OCI-LY3 (cell line): Measurements from ENCODE around the gene R3HCC1L.
"Not testable (repeated sequence)": the region's sequence is repeated elsewhere in the genome, so short reads cannot be mapped to it uniquely, and the experiment has no call there.

Experiments used
- H2AFZ ChIP-seq: fragments of 200-600, 300-600 bp; shearing (Covaris generic); 2 replicates; pipeline ENCODE4 v1.6.0; 2014; ENCODE audit warnings: antibody characterized with exemption, low read depth, low read length
- H3K27ac ChIP-seq: fragments of 200-600, 300-600 bp; sonication (generic); 2 replicates; pipeline ENCODE4 v1.5.1; 2014; ENCODE audit warnings: mild to moderate bottlenecking, low read length, moderate library complexity, mixed read lengths
- H3K27me3 ChIP-seq: fragments of 200-600, 300-600 bp; sonication (generic); 2 replicates; pipeline ENCODE4 v1.6.1; 2014; ENCODE audit warnings: low read depth, low read length, mixed read lengths
- H3K36me3 ChIP-seq: fragments of 200-600, 300-600 bp; sonication (generic); replicated peaks from 2 replicates; pipeline ENCODE3; 2014; ENCODE audit warnings: low read depth, low read length, mixed read lengths
- H3K4me1 ChIP-seq: fragments of 300-600, 200-600 bp; sonication (generic); 2 replicates; pipeline ENCODE4 v1.6.1; 2014; ENCODE audit warnings: low read length, mixed read lengths
- H3K4me2 ChIP-seq: fragments of 200-600, 300-600 bp; sonication (generic); 2 replicates; pipeline ENCODE4 v1.6.1; 2014; ENCODE audit warnings: low read length, mixed read lengths
- H3K4me3 ChIP-seq: fragments of 300-600, 200-600 bp; sonication (generic); 2 replicates; pipeline ENCODE4 v1.5.1; 2014; ENCODE audit warnings: antibody characterized with exemption, mild to moderate bottlenecking, low read length, moderate library complexity
- H3K79me2 ChIP-seq: fragments of 300-600, 200-600 bp; shearing (Covaris generic); 2 replicates; pipeline ENCODE4 v1.6.1; 2014; ENCODE audit warnings: mild to moderate bottlenecking, low read length, mixed read lengths
- H3K9ac ChIP-seq: fragments of 300-600, 200-600 bp; shearing (Covaris generic); 2 replicates; pipeline ENCODE4 v1.6.0; 2014; ENCODE audit warnings: mild to moderate bottlenecking, low read length, moderate library complexity
- H3K9me3 ChIP-seq: fragments of 200-600, 300-600 bp; shearing (Covaris generic); 2 replicates; pipeline ENCODE4 v1.6.1; 2014; ENCODE audit warnings: low read length, mixed read lengths; ENCODE audit not compliant: insufficient read depth
- H4K20me1 ChIP-seq: fragments of 200-600, 300-600 bp; sonication (generic); 2 replicates; pipeline ENCODE4 v1.6.1; 2016; ENCODE audit warnings: low read length, mixed read lengths; ENCODE audit not compliant: insufficient read depth
- CTCF ChIP-seq: fragments of 200-600, 300-600 bp; sonication (generic); IDR thresholded peaks from 2 replicates; pipeline ENCODE4 v1.5.1; 2014; ENCODE audit warnings: antibody characterized with exemption, low read length, low read depth
- EZH2phosphoT487 ChIP-seq: fragments of 200-600 bp; shearing (Covaris generic); IDR thresholded peaks from 2 replicates; pipeline ENCODE4 v1.6.1; 2018; ENCODE audit warnings: antibody characterized with exemption, mixed run types, low read depth

Gene R3HCC1L

GRCh38 chr10:98149858-98150257 is 15.4 kb downstream of the R3HCC1L start:
- H3K9ac ChIP-seq = no peak overlapping the region
- H3K4me1 ChIP-seq = no peaks in the 10 kb centered on the region
- H3K36me3 ChIP-seq = peaks cover 35% of the 10 kb centered on the region
- H3K27me3 ChIP-seq = no peaks in the 10 kb centered on the region
- H3K4me2 ChIP-seq = no peak overlapping the region
- H3K27ac ChIP-seq = no peak overlapping the region
- peaks cover 81% of the 10 kb centered on the region for H3K79me2 ChIP-seq
- H4K20me1 ChIP-seq = peaks cover 12% of the 10 kb centered on the region
- H3K9me3 ChIP-seq = peaks cover 25% of the 10 kb centered on the region; the same call in 1 of the 2 replicates
- no peak for TF ChIP-seq EZH2phosphoT487
- TF ChIP-seq CTCF = no peak
- no peak overlapping the region for H3K4me3 ChIP-seq
- H2AFZ ChIP-seq = no peak overlapping the region

- no peaks in the 10 kb centered on the region for H3K4me1 ChIP-seq
- no peak overlapping the region for H3K27ac ChIP-seq
- H3K4me3 ChIP-seq = no peak overlapping the region
- H3K36me3 ChIP-seq = peaks cover 35% of the 10 kb centered on the region
- no peak overlapping the region for H2AFZ ChIP-seq
- no peaks in the 10 kb centered on the region for H3K27me3 ChIP-seq
- peaks cover 25% of the 10 kb centered on the region; the same call in 1 of the 2 replicates for H3K9me3 ChIP-seq
- peaks cover 10% of the 10 kb centered on the region for H4K20me1 ChIP-seq
- TF ChIP-seq CTCF (no peak), EZH2phosphoT487 (no peak)
- H3K79me2 ChIP-seq = peaks cover 78% of the 10 kb centered on the region
- H3K9ac ChIP-seq = no peak overlapping the region
- no peak overlapping the region for H3K4me2 ChIP-seq
Measured at GRCh38 chr10:98150544-98150943, 16.1 kb downstream of the R3HCC1L start.

GRCh38 chr10:98152778-98153177 is 18.3 kb downstream of the R3HCC1L start:
- Histone ChIP-seq H3K79me2 (peaks cover 62% of the 10 kb centered on the region), H3K9me3 (peaks cover 22% of the 10 kb centered on the region; the same call in 1 of the 2 replicates), H3K36me3 (peaks cover 26% of the 10 kb centered on the region), H4K20me1 (peaks cover 13% of the 10 kb centered on the region)
- H3K4me3 ChIP-seq, H3K27ac ChIP-seq, H3K4me1 ChIP-seq, H2AFZ ChIP-seq, H3K9ac ChIP-seq, H3K27me3 ChIP-seq, H3K4me2 ChIP-seq: not testable (repeated sequence)

GRCh38 chr10:98153213-98153958 is 18.9 kb downstream of the R3HCC1L start:
- H2AFZ ChIP-seq = not testable (repeated sequence)

GRCh38 chr10:98154076-98154475 is 19.6 kb downstream of the R3HCC1L start:
- H3K79me2 ChIP-seq = peaks cover 49% of the 10 kb centered on the region
- no peaks in the 10 kb centered on the region for H3K27me3 ChIP-seq
- no peak overlapping the region for H3K9ac ChIP-seq
- H3K9me3 ChIP-seq = peaks cover 15% of the 10 kb centered on the region; the same call in 1 of the 2 replicates
- TF ChIP-seq EZH2phosphoT487 = no peak
- no peak for TF ChIP-seq CTCF
- peaks cover 9% of the 10 kb centered on the region; the same call in 1 of the 2 replicates for H4K20me1 ChIP-seq
- no peaks in the 10 kb centered on the region for H3K4me1 ChIP-seq
- H2AFZ ChIP-seq = no peak overlapping the region
- H3K4me3 ChIP-seq = no peak overlapping the region
- H3K36me3 ChIP-seq = peaks cover 26% of the 10 kb centered on the region
- H3K27ac ChIP-seq = no peak overlapping the region
- H3K4me2 ChIP-seq = no peak overlapping the region

More at GRCh38 chr10:98153213-98153958, 18.9 kb downstream of the R3HCC1L start:
- H3K79me2 ChIP-seq = peaks cover 56% of the 10 kb centered on the region
- H3K36me3 ChIP-seq = peaks cover 26% of the 10 kb centered on the region
- H3K4me3 ChIP-seq, H3K4me1 ChIP-seq, H3K4me2 ChIP-seq, H3K27me3 ChIP-seq, H3K27ac ChIP-seq, H3K9ac ChIP-seq: not testable (repeated sequence)
- peaks cover 13% of the 10 kb centered on the region for H4K20me1 ChIP-seq
- H3K9me3 ChIP-seq = peaks cover 22% of the 10 kb centered on the region; the same call in 1 of the 2 replicates
